HL-60/S4 treated with phorbol 12-myristate 13-acetate at 8.2 ng/mL for 4 days and 3 days (cell line): Measurements from ENCODE around the gene CDRT4.

ENCODE experiments used
- in situ Hi-C: fragments of 300-500 bp; cut with MboI; formaldehyde crosslinking; loops from 2 replicates; pipeline ENCODE4 v1.15.0; 2022; ENCODE audit warnings: low sequenced_read_pairs

The CDRT4 gene

GRCh38 chr17:15467592-15467991, at the start of gene CDRT4:
Gene CDRT4 (minus strand): TSS chr17:15467621. CDS start chr17:15440238, 27,383 bp downstream.
- in situ Hi-C loops, result no loop called here

DNA sequence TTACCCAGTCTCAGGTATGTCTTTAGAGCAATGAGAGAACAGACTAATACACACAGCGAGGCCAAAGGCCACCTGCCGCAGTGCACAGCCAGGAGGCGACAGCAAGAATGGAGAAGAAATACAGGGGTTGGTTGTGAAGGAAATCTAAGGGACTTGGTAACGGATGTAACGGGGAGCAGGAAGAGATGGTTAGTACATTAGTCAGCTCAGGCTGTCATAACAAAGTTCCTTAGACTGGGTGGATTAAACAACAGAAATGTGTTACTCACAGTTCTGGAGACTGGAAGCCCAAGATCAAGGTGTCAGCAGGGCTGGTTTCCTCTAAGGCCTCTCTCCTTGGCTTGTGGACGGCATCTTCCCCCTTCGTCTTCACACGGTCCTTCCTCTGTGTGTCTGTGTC, 48.7 kb upstream of the CDRT4 start:
- in situ Hi-C loops, result loop anchor here (25.0 kb wide), 1 partner anchor 254 kb away; the partner anchor contains the start of gene PMP22

DNA sequence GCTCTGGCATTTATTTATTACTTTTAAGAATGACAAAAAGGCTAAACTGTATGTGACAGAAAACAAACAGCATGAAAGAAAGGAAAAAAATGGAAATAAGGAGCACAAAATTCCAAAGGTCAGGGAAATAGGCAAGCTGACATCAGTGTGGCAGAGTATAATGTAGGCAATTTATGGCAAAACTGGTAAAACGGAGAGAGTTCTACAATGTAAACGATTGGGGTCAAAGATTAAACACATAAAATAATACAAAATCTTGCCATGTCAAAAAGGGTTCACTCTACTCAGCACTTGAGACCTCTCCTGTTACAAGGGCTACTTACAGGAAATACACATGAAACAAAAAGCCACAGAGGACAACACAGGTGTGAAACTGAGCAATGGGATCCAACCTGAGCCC, 47.0 kb upstream of the CDRT4 start:
- in situ Hi-C loops, result loop anchor here (25.0 kb wide), 1 partner anchor 252 kb away; the partner anchor contains the start of gene PMP22

GRCh38 chr17:15513856-15514459, 46.5 kb upstream of the CDRT4 start:
- in situ Hi-C loops, result loop anchor here (25.0 kb wide), 1 partner anchor 252 kb away; the partner anchor contains the start of gene PMP22

DNA sequence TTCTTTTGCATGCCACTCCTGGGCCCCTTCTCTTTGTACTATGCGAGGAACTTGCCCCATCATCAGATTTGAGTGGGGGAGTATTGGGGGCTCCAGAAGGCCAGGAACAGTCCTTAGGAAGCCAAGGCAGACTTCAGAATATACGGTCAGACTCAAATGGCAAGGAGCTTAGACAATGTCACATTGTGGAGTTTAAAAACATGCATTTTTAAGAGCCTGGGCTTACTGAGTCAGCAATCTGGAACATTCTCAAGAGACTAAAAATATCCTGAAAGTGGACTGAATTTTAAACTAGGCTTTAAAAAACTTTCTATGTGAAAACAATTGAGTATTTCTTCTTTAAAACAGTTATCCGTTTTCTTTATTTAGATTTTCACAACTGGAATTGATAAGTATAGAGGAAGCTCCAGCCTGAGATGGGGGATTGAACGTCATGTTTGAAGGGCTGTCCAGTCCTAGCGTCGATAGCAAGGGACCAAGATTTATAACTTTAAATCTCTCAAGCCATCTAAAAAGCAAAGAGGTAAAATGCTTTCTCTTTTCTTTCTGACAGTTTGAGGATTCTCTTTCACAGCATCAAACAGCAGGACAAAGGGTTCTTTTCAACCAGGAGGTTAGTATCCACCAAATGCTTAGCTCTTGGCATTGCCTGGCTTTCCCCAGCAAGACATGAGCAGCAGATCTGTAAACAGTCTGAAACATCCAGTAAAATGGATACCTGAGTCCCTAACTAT, 45.8 kb upstream of the CDRT4 start:
- in situ Hi-C loops, result loop anchor here (25.0 kb wide), 1 partner anchor 251 kb away; the partner anchor contains the start of gene PMP22

GRCh38 chr17:15512071-15512709, 44.8 kb upstream of the CDRT4 start:
- in situ Hi-C loops, result loop anchor here (25.0 kb wide), 1 partner anchor 250 kb away; the partner anchor contains the start of gene PMP22

GRCh38 chr17:15511142-15511541, 43.7 kb upstream of the CDRT4 start:
- in situ Hi-C loops, result loop anchor here (25.0 kb wide), 1 partner anchor 249 kb away; the partner anchor contains the start of gene PMP22

GRCh38 chr17:15510361-15510760, 42.9 kb upstream of the CDRT4 start:
- in situ Hi-C loops, result loop anchor here (25.0 kb wide), 1 partner anchor 248 kb away; the partner anchor contains the start of gene PMP22

DNA sequence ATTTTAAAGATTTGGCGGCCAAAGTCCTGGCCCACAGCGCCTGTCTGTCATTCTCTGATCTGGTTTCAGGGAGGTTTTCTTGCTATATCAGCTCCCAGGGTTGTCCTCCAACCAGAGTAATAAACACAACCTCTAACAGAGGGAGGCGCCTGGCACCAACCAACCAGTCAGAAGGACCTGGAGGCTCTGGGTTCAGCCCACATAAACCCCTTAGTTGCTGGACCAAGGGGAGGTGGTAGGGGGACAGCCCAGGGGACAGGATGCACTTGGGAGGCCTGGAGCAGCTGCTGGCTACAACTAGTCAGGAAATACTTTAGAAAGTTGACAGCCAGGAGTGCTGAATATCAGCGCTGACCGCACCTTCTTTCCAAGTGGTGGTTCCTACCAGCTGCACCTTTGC, 41.7 kb upstream of the CDRT4 start:
- in situ Hi-C loops, result loop anchor here (25.0 kb wide), 1 partner anchor 247 kb away; the partner anchor contains the start of gene PMP22

- in situ Hi-C loops, result loop anchor here (25.0 kb wide), 1 partner anchor 246 kb away; the partner anchor contains the start of gene PMP22
Measured at GRCh38 chr17:15508466-15508865, 41.0 kb upstream of the CDRT4 start.

- in situ Hi-C loops, result loop anchor here (25.0 kb wide), 1 partner anchor 246 kb away; the partner anchor contains the start of gene PMP22
Measured at GRCh38 chr17:15507896-15508295, 40.5 kb upstream of the CDRT4 start.

GRCh38 chr17:15507001-15507400, 39.6 kb upstream of the CDRT4 start:
- in situ Hi-C loops, result loop anchor here (25.0 kb wide), 1 partner anchor 245 kb away; the partner anchor contains the start of gene PMP22

DNA sequence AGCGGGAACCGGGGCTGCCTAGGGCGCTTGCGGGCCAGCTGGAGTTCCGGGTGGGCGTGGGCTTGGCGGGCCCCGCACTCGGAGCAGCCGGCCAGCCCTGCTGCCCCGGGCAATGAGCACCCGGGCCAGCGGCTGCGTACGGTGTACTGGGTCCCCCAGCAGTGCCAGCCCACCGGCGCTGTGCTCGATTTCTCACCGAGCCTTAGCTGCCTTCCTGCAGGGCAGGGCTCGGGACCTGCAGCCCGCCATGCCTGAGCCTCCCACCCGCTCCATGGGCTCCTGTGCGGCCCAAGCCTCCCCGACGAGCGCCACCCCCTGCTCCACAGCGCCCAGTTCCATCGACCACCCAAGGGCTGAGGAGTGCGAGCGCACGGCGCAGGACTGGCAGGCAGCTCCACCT, 38.3 kb upstream of the CDRT4 start:
- in situ Hi-C loops, result loop anchor here (25.0 kb wide), 1 partner anchor 243 kb away; the partner anchor contains the start of gene PMP22

DNA sequence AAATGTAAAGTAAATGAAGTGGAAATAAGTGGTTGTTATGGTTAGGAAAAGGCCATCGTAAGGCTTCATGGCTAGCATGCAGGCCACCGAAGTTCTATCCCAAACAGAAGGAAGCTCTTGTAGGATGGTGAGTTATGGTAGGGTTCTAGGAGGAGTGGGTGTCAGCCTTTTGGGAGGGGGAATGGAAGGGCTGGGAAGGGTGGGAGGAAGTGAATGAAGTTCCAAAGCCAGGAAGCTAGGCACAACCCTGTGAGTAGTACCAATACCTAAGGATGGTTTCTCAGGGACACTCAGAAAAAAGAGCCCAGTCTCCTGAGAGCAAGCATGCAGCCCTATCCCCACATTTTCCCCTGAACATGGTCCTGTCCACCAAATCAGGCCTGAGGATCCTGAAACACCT, 36.3 kb upstream of the CDRT4 start:
- in situ Hi-C loops, result loop anchor here (25.0 kb wide), 1 partner anchor 241 kb away; the partner anchor contains the start of gene PMP22

GRCh38 chr17:15502369-15503112, 35.1 kb upstream of the CDRT4 start:
- in situ Hi-C loops, result loop anchor here (25.0 kb wide), 1 partner anchor 240 kb away; the partner anchor contains the start of gene PMP22

DNA sequence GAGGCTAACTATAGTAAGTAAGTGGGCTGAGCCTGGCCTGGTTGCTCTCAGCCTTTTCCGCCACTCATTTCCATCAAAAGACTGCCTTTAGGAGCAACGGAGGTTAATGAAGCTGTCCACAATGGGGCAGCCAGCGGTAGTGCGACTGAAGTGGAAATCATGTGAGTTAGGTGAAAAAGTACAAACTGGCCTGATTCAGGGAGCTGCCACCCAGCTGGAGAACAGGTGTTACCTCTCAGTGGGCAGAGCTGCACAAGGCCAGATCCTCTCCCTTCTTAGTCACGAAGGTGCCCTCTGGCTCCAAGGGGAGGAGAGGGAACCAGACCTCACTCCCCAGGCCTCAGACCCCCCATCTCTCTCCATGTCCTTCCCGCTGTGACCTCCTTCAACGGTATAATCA, 34.4 kb upstream of the CDRT4 start:
- in situ Hi-C loops, result loop anchor here (25.0 kb wide), 1 partner anchor 239 kb away; the partner anchor contains the start of gene PMP22

DNA sequence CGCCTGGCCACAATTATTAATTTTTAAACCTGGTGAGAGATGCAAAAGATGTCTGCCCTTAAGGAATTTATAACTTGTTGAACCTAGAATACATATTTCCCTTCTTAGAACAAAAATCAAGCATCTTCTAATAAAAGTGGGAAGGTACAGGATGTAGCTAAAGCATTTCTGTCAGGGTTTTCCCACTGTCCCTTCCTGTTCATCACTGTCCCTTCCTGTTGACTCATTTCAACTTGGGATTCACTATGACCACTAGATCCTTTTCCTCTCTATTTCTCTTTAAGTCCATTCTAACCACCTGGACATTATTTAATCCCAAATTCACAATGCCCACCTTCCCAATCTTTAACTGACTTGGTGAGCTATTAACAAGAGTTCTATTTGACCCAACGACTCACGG, 33.9 kb upstream of the CDRT4 start:
- in situ Hi-C loops, result loop anchor here (25.0 kb wide), 1 partner anchor 239 kb away; the partner anchor contains the start of gene PMP22

GRCh38 chr17:15498107-15498506, 30.7 kb upstream of the CDRT4 start:
- in situ Hi-C loops, result no loop called here

GRCh38 chr17:15496735-15497670, 29.6 kb upstream of the CDRT4 start:
- in situ Hi-C loops, result no loop called here
